Stomach (tissue), 9 donors: Measurements from ENCODE around the gene SNTG2. TPM values are rescaled to one million over a fixed set of nuclear protein-coding genes. Genes with fewer than 3 reads are reported as not detected.

Experiments used
- DNase-seq, 2 donors: peaks; one replicate each; pipeline versions ENCODE4 v3.0.0 to v3.0.0-alpha.2; 2013 to 2019
- H3K27ac ChIP-seq, 5 donors: fragments of 200-600 bp in 4 of 5; sonication (generic) in 4 of 5; one replicate each; pipeline ENCODE4 v1.5.1; 2013 to 2019; ENCODE audit warnings: mild to moderate bottlenecking in 1 of 5, moderate library complexity in 1 of 5
- H3K27me3 ChIP-seq, 3 donors: fragments of 200-600 bp; sonication (generic); one replicate each; pipeline ENCODE4 v1.5.1; 2017 to 2019; ENCODE audit warnings: mixed run types in 1 of 3
- H3K36me3 ChIP-seq, 4 donors: fragments of 200-600 bp; sonication (generic); 1 replicate in 3 of 4; 2 replicates in 1 of 4; pipeline ENCODE4 v1.5.1; 2016 to 2019
- H3K4me1 ChIP-seq, 4 donors: fragments of 200-600 bp; sonication (generic); one replicate each; pipeline ENCODE4 v1.5.1; 2016 to 2019
- H3K4me3 ChIP-seq, 4 donors: fragments of 200-600 bp; sonication (generic) in 3 of 4; one replicate each; pipeline ENCODE4 v1.5.1; 2016 to 2019; ENCODE audit warnings: mild to moderate bottlenecking in 1 of 4
- H3K9me3 ChIP-seq, 4 donors: fragments of 200-600 bp; sonication (generic); one replicate each; pipeline ENCODE4 v1.5.1; 2016 to 2019
- CTCF ChIP-seq, 7 experiments: fragments of 450-650 bp in 4 of 7; fragments of 200-600 bp in 3 of 7; sonication (generic) in 3 of 7; IDR thresholded peaks; one replicate each; pipeline ENCODE4 v1.5.1; 2016 to 2019; ENCODE audit warnings: antibody characterized with exemption in 7 of 7, control low read depth in 2 of 7, mild to moderate bottlenecking in 1 of 7
- EP300 ChIP-seq: sonication (generic); formaldehyde crosslinking; IDR thresholded peaks from one replicate; pipeline ENCODE4 v1.6.1; 2017; ENCODE audit warnings: antibody characterized with exemption
- POLR2A ChIP-seq, 4 donors: fragments of 450-650 bp; IDR thresholded peaks; one replicate each; pipeline ENCODE4 v1.6.1; 2016; ENCODE audit warnings: antibody characterized with exemption in 4 of 4, control low read depth in 2 of 4, mild to moderate bottlenecking in 1 of 4, moderate library complexity in 1 of 4
- POLR2AphosphoS5 ChIP-seq, 3 donors: sonication (generic); formaldehyde crosslinking; IDR thresholded peaks; one replicate each; pipeline ENCODE4 v1.6.1; 2016; ENCODE audit warnings: antibody characterized with exemption in 3 of 3
- WGBS, 5 donors: extraction: QIAGEN DNeasy Blood & Tissue Kit in 3 of 5; methylation state at CpG; one replicate each; pipeline versions ENCODE4 v1.1.5 to v1.1.7; 2013 to 2018; 5-methylcytosine and 5-hydroxymethylcytosine counted together
- intact Hi-C: fragments of 100-400 bp; cut with DNase I; formaldehyde crosslinking; loops from one replicate; pipeline ENCODE4 v1.15.1; 2023; ENCODE audit warnings: low total_unique reads
- polyA plus RNA-seq, 3 donors: library from polyadenylated mRNA; stranded (reverse); fragments of 200-250 nt; gene quantifications; one replicate each; pipeline ENCODE4 v1.2.3, GENCODE V29; 2013
- total RNA-seq, 5 donors: library from RNA; depleted of rRNA; stranded (reverse); fragments of >200 nt; gene quantifications; one replicate each; pipeline versions ENCODE4 v1.1.0 to v1.2.3, GENCODE V29; 2014 to 2016
- donor health status: healthy with polysubstance abuse.
- donor health status: Bipolar disorder and iron deficiency.
- donor health status: healthy.

The SNTG2 gene
- total and polyA plus RNA-seq, 8 donors: 0.68 to 19.6 (median 5.3) TPM; not detected in 1

- no peaks in the 10 kb centered on the region for H3K36me3 ChIP-seq
Observed at GRCh38 chr2:1397350-1397749, 446.7 kb downstream of the SNTG2 start.

DNA sequence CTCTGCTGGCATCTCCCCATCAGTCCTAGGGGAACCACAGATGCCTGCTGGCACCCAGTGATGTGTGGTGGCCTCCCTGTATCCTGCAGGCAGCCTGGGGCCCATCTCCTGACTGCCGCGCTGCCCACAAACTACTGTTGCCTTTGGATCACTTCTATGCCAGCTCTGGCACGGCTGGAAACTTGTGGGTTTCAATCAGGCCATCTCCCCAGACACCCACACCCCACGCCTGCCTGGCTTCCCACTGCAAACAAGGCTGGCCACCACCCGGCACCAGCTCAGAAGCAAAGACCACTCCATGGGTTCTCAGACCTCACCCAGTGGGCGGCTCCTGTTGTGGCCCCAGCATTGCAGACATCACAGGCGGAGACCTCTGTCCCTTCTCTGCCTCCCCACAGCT, 447.5 kb downstream of the SNTG2 start:
- H3K9me3 ChIP-seq: no peaks in the 10 kb centered on the region
- intact Hi-C loops: no loop called here
- H3K4me3 ChIP-seq: no peak overlapping the region
- H3K4me1 ChIP-seq: no peaks in the 10 kb centered on the region
- peaks cover 0 to 11% (median 0%) of the 10 kb centered on the region in 3 donors for H3K27me3 ChIP-seq
- TF ChIP-seq EP300: no peak
- no peak for TF ChIP-seq POLR2A (IDR thresholded peaks at IDR 0.05)
- no peak for TF ChIP-seq CTCF (IDR thresholded peaks at IDR 0.05)
- no peak for TF ChIP-seq POLR2AphosphoS5 (IDR thresholded peaks at IDR 0.05)
- no peak for DNase-seq
- WGBS, 5 donors: 75 to 87% (median 83%) methylated on average over 6 to 7 of the region's 7 CpGs
- no peak overlapping the region for H3K27ac ChIP-seq
- H3K36me3 ChIP-seq: no peaks in the 10 kb centered on the region

More at GRCh38 chr2:1397350-1397749, 446.7 kb downstream of the SNTG2 start:
- TF ChIP-seq CTCF (IDR thresholded peaks at IDR 0.05) (no peak), EP300 (no peak), POLR2AphosphoS5 (IDR thresholded peaks at IDR 0.05) (no peak), POLR2A (IDR thresholded peaks at IDR 0.05) (no peak)
- H3K4me3 ChIP-seq: no peak overlapping the region
- WGBS, 5 donors: 41 to 65% (median 49%) methylated on average over 3 to 4 of the region's 4 CpGs
- H3K4me1 ChIP-seq: no peaks in the 10 kb centered on the region
- H3K27me3 ChIP-seq: peaks cover 0 to 15% (median 0%) of the 10 kb centered on the region in 3 donors
- DNase-seq: no peak
- intact Hi-C loops: no loop called here
- H3K27ac ChIP-seq: no peak overlapping the region
- no peaks in the 10 kb centered on the region for H3K9me3 ChIP-seq

GRCh38 chr2:1400943-1401735, 450.5 kb downstream of the SNTG2 start:
- Histone ChIP-seq H3K4me1 (no peaks in the 10 kb centered on the region), H3K4me3 (no peak overlapping the region), H3K36me3 (no peaks in the 10 kb centered on the region), H3K27me3 (peaks cover 0 to 7% (median 0%) of the 10 kb centered on the region in 3 donors), H3K27ac (no peak overlapping the region), H3K9me3 (no peaks in the 10 kb centered on the region)
- WGBS, 5 donors: 72 to 75% (median 72%) methylated on average over 8 of the region's 8 CpGs
- TF ChIP-seq EP300: no peak
- TF ChIP-seq POLR2A (IDR thresholded peaks at IDR 0.05): no peak
- TF ChIP-seq CTCF (IDR thresholded peaks at IDR 0.05): no peak
- no peak for TF ChIP-seq POLR2AphosphoS5 (IDR thresholded peaks at IDR 0.05)
- DNase-seq: no peak
- intact Hi-C loops: no loop called here

DNA sequence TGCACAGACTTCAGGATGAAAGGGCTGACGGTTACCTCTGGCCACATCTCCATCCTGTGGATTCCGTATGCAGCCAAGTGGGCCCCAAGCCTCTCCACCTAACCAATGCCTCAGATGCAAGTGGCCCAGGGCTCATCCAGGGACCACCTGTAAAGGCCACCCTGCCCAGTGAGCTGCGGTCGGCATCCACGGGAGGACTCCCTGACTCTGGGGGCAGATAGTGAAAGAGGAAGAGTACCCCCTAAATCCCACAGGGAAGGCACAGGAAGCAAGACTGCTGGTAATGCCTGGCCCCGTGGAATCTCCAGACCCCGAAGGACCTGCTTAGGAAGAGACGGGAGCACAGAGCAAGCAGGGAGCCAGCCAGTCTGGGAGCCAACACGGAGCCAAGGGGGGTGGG, 451.4 kb downstream of the SNTG2 start:
- Histone ChIP-seq H3K9me3 (no peaks in the 10 kb centered on the region), H3K4me3 (no peak overlapping the region), H3K36me3 (no peaks in the 10 kb centered on the region), H3K27ac (no peak overlapping the region), H3K27me3 (peaks cover 0 to 7% (median 0%) of the 10 kb centered on the region in 3 donors), H3K4me1 (no peaks in the 10 kb centered on the region)
- DNase-seq: no peak
- no peak for TF ChIP-seq POLR2A (IDR thresholded peaks at IDR 0.05)
- TF ChIP-seq EP300: no peak
- no peak for TF ChIP-seq POLR2AphosphoS5 (IDR thresholded peaks at IDR 0.05)
- no peak for TF ChIP-seq CTCF (IDR thresholded peaks at IDR 0.05)
- 80 to 91% (median 88%) methylated on average over 8 to 9 of the region's 9 CpGs for WGBS, 5 donors
- intact Hi-C loops: no loop called here
